ENCODE results near the gene PALD1.
"Not testable (repeated sequence)": the region's sequence is repeated elsewhere in the genome, so short reads cannot be mapped to it uniquely, and the experiment has no call there.

The PALD1 gene

DNA sequence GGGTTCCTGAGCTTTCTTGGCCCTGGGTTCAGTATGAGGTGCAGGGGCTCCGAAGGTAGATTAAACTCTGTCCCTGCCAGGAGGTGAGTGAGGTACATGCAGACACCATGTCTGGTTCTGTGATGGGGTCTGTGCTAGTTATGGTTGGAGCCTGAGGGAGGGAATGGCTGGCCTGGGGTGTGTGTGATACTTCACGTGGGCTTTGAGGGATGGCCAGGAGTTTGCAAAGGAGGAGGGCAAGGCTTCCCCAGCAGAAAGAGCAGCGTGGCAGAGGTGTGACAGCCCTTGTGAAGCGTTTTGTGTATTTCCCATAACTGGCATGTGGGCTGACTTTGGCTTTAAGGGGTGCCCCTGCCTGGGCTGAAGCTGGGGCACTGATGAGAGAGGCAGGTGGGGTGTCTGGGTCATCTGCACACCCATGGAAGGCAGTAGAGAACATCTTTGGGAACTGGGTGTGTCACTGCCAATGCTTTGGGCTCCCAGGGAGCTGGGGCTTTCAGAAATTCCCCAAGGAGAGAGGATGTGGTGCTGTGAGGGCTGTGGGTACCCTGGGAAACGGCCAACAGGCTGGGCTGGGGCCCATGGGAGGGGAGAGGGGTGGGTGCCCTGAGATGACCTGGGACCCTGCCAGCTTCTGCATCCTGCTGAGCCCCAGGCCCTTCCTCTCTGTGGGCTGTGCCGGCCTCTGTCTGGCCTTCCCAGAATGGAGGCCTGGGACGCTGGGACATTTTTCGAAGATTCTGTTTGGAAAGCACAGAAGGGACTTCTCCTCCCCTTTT lies 4.6 kb downstream of the PALD1 start:
- no peak for DNase-seq

DNA sequence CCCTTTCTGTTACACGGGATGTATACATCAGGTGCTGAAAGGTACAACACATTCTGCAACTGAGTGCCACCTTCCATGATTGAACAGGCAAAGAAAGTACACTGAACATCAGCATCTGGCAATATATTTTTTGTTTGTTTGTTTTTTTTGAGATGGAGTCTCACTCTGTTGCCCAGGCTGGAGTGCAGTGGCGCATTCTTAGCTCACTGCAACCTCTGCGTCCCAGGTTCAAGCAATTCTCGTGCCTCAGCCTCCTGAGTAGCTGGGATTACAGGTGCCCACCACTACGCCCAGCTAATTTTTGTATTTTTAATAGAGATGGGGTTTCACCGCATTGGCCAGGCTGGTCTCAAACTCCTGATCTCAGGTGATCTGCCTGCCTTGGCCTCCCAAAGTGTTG lies 5.3 kb downstream of the PALD1 start:
- not testable (repeated sequence) for DNase-seq

DNA sequence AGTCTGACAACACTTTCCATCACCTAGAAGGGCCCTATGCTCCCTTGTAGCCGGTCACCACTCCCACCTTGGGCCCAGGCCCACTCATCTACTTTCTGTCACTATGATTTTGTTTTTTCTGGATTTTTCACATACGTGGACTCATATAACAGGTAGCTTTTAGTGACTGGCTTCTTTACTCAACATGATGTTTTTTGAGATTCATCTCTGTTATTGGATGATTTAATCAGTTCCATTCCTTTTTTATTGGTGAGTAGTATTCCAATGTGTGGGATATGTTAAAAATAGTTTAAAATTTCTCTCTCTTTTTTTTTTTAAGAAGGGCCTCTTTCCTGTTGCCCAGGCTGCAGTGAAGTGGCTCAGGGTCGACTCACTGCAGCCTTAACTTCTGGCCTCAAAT lies 9.3 kb downstream of the PALD1 start:
- no peak for DNase-seq

DNA sequence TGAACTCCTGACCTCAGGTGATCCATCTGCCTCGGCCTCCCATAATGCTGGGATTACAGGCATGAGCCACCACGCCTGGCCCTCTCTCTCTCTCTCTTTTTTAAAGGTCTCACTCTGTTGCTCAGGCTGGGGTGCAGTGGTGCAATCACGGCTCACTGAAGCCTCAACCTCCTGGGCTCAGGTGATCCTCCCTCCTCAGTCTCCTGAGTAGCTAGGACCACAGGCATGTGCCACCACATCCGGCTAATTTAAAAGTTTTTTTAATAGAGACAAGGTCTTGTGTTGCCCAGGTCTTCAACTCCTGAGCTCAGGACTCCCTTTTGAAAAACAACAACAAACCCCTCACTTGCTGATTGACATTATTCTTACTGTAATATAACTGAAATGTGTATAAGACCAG lies 11.6 kb downstream of the PALD1 start:
- no peak for DNase-seq

DNA sequence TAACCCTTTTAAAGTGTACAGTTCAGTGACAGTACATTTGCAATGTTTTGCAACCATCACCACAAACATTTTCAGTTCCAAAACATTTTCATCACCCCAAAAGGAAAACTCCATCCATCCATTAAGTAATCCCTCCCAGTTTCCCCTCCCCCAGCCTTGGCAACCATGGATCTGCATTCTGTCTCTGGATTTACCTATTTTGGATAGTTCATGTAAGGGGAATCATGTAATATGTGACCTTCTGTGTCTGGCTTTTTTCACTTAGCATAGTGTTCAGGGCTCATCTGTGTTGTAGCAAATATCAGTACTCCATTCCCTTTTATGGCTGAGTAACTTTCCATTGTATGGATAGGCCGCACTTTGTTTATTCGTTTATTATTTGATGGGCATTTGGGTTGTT lies 13.0 kb downstream of the PALD1 start:
- no peak for DNase-seq

DNA sequence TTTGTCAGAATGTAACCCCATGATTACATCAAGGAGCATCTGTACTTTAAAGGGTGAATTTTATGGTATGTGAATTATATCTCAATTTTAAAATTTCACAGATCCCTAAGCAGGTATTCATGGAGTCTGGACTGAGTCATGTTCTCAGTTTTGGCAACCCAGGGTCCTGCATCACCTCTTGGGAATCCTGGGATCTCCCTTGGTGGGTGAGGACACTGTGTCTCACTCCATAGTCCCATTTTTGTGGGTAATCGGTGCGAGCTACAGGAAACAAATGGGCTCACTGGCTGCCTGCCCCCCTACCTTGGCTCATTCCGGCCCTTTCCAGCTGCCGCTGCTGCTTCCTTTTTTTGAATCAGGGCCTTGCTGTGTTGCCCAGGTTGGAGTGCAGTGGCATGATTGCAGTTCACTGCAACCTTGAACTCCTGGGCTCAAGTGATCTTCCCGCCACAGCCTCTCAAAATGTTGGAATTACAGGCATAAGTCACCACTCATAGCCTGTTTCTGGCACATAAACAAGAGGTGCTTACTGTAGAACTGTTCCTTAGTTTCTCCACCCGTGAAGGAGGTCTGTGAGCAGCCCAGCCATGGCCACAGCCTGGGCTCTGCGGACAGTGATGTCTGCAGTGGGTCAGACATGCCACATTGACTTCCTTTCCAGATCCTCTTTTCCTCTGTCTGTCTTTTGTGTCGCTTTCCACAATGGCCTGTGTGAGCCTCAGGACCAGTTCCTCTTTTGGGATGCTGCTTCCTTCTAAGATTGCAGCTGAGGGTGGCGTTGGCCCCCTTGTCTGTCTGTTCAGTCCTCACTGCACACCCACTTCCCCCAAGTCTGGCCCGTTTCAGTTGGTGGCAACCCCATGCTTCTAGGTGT lies 14.5 kb downstream of the PALD1 start:
- DNase-seq: no peak

DNA sequence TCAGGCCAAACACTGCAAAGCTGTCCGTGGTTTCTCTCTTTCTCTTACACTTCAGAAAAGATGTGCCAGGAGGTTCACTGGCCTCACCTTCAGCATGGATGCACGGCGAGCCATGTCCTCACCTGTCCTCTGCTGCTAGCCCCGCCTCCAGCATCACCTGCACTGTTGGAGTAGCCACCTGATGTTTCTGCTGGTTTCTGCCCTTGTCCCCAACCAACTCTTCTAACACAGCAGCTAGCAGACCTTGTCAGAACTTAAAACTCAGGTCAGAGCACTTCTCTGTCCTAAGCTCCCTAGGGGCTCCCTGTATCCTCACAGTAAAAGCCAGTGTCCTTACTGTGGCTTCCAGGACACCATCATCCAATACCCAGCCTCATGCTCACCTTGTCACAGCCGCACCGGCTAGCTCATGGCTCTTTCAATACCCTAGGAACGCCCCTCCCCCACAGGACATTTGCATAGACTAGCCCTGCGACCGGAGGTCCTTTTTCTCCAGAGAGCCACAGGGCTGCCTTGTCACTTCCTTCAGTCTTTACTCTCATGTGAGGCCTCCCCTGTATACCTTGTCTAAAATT lies 15.2 kb downstream of the PALD1 start:
- no peak for DNase-seq

DNA sequence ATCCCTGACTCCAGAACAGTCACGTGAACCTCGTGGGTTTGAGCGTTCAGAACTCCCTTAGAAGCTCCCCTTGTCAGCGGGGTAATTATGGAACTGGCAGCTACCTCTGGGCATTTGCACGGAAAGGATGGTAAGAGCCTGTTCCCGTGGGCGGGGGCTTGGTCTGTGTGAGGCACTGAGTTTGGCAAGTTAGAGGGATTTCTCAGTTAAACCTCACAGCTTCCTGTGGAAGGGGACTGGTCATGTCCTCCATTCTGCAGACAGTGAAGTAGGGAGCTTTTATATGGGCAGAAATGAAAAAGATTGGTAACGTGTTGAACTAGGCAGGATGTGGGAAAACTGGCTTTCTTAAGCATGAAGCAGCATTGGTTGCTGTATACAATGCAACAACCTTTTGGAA lies 16.0 kb downstream of the PALD1 start:
- DNase-seq: no peak

DNA sequence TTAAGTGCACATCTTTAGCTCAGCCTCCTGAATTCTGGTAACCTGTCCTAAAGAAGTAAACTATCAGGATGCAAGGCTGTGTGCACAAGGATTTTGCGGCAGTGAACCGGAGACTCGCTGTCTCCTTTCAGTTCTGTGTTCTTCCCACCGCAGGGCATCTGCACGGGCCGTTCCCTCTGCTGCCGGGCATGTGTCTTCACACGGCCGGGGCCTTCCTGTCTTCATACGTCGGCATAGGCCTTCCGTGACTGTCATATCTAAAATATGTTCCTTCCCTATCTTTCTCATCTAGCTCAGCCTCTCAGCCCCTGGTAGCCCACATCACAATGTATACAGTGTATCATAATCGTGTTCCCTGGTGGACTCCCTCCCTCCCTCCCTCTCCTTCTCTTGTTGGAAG lies 16.4 kb downstream of the PALD1 start:
- DNase-seq: no peak

DNA sequence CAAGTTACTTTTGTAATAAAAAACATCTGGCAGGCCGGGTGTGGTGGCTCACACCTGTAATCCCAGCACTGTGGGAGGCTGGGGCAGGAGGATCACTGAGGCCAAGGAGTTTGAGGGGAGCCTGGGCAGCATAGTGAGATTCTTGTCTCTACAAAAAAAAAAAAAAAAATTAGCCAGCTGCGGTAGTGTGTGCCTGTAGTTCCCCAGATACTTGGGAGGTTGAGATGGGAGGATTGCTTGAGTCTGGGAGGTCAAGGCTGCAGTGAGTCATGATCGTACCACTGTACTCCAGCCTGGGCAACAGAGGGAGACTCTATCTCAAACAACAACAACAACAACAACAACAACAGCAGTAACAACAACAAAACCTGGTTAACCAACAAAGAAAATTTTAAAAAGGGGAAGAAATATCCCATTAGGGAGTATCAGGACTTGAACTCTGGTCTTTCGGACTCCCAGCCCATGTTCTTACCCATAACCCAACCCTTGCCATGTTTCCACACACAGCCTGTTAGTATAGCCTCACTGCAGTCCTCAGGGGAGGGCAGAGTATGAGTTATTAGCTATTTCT lies 17.2 kb downstream of the PALD1 start:
- no peak for DNase-seq

DNA sequence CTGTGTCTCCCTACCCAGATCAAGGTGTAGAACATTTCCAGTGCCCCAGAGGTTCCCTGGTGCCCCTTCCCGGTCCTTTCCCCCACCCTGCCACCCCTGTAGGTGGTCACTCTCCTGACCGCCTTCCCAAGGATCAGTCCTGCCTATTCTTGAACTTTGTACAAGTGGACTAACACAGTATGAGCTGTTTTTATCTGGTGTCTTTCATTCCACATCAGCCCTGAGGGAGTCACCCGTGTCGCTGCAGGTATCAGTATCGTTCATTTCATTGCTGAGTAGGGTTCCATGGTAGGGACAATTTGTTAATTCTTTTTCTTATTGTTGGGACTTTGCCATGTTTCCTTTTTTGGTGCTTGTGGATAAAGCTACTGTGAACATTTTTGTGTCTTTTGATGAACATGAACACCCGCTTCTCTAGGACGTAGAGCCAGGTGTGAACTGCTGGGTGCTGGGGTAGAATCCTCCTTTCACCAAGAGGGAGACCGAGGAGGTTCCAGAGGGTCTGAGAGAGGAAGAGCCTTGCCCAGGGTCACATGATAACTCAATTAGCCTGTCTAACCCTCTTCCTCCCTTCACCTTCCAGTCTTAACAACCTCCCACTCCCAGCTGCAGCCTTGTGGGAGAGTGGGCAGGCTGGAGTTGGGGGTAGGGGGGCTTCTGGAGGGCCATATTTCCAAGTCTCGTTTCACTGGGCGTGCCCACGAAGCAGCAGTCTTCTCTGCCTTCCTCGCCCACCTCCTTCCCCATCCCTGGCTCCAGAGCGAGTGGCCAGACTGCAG lies 18.0 kb downstream of the PALD1 start:
- no peak for DNase-seq

DNA sequence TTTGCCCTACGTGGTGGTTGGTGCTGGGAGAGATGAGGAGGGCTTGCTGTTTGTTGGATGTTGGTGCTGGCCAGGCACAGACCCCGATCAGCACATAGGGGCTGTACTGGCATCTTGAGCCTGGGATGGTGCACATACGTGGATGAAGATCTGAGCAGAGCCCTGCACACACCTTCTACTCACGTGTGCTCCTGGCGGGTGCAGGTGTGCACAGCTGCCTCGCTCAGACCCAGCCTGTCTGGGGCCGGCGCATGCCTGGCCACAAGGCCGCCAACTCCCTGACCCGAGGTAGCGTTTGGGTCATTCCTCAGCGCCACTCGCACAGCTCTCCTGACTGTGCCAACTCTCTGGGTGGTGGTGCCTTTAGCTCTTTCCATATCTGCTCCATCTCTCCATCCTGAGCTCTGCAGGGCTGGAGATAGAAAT lies 18.6 kb downstream of the PALD1 start:
- DNase-seq: no peak

DNA sequence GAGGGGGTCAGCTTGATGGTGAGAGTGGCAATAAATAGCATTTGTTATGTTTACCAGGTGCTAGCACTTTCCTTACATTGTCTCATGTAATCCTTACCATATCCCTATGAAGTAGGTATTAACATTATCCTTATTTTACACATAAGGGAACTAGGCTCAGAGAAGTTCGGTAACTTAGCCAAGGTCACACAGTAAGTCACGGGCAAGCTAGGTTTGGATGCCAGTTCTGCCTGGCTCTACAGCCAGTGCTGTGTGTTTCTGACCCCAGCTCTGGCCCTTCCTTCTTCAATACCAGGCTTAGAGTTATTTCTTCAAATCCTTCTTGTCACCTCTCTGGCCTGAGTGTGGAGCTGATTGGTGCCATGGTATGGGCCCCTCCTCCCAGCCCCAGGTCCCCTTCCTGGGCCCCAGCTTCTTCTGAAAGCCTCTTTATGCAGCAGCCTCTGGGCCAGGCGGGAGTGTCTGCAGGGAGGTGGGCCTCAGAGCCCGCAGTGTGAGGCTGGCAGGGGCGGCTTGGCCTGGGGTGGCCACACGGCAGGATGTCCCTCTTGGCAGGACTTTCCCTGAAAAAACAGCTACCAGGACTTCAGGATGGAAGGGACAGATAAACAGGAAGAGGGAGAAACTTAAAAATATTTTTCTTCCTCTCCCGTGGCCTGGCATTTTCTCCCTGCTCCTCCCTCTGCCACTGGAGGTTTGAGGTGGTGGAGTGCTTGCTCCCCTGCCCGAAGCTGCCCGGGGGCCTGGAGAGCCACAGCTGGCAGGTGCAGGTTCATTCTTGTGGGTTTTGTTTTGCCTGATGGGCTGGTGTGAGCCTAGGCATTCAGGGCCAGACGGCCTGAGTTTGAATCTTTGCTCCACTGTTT lies 20.6 kb downstream of the PALD1 start:
- DNase-seq: no peak

DNA sequence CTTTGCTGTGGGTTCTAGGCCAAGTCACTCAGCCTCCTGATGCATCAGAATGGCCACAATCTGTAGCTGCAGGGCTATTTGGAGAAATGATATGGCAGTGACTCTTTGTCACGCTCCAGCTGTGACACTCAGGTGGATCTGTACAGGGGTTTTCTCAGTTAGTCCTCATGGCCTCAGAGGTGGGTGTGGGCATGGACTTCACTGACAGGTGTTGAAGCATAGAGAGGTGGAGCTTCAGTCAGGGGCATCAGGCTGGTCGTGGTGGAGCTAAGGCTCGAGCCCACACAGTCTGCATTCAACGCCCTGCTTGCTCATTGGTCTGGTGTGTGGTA lies 21.2 kb downstream of the PALD1 start:
- no peak for DNase-seq

DNA sequence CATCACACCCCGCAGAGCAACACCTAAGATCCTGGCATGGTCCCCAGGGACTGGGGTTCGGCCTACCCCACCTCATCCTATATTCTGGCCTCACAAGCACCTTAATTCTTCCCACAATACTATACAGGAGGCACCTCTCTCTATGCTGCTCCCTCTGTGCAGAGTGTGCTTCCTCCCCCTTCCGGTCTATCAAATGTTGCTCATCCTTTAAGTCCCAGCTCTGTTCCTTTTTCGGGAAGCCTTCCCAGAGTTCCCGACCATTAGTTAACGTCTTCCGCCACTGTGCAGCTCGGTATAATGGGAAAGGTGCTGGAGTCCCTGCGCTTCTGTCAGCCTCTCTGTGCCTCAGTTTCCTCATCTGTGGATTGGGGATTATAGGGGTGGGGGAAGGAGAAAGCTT lies 21.8 kb downstream of the PALD1 start:
- DNase-seq: no peak

DNA sequence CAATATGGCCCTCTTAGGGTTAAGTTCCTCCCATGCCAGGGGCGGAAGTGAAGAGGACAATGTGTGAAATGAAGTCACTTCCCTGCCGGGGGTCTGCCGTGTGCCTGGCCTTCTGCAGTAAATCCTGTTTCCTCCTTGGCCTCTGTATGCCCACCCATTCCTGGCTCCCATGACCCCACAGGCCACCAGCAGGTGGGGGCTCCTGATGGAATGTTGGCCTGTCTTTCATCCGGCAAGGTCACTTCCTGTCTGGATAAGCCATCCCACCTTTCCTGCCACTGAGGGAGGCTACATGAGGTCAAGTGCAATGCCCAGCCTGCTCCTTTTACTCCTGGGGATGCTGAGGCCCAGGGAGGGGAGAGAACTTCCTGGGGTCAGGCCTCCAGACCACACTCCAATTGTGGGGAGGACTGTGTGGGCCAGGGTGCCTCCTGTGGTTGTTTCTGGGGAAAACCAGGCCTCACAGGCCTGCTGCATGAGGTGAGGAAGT lies 22.3 kb downstream of the PALD1 start:
- DNase-seq: no peak

DNA sequence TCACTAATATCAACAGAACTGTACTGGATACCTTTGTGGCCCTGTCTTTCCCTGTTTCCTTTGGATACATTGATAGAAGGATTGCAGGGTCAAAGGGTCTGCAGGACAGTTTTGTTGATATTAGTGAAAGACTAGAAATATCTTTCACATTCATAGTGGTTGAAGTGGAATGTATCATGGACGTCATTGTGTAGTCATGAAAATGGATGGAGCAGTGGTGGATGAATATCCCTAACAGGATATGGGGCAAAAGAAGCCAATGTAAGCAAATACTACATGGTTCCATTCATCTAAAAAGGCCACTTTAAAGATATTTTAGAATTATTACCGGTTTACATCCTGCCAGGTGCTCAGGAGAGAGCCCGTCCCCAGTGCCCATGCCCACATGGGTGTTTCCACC lies 23.8 kb downstream of the PALD1 start:
- DNase-seq: no peak

DNA sequence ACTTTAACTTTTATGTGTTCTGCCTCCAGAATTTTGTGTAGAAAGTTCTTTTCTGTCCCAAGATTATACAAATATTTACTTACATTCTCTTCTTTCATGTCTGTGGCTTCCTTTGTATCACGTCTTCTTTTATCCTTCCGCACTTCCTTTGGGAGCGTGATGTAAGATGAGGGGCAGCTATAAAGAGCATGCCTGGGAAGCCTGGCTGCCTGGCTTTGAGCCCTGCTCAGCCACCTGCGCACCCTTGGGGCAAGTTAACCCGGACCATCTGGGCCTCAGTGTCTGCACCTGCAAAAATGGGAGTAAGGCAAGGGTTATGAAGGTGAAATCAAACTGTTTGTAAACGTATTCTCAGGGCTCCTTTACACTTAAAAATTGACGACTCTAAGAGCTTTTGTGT lies 25.2 kb downstream of the PALD1 start:
- DNase-seq: no peak

DNA sequence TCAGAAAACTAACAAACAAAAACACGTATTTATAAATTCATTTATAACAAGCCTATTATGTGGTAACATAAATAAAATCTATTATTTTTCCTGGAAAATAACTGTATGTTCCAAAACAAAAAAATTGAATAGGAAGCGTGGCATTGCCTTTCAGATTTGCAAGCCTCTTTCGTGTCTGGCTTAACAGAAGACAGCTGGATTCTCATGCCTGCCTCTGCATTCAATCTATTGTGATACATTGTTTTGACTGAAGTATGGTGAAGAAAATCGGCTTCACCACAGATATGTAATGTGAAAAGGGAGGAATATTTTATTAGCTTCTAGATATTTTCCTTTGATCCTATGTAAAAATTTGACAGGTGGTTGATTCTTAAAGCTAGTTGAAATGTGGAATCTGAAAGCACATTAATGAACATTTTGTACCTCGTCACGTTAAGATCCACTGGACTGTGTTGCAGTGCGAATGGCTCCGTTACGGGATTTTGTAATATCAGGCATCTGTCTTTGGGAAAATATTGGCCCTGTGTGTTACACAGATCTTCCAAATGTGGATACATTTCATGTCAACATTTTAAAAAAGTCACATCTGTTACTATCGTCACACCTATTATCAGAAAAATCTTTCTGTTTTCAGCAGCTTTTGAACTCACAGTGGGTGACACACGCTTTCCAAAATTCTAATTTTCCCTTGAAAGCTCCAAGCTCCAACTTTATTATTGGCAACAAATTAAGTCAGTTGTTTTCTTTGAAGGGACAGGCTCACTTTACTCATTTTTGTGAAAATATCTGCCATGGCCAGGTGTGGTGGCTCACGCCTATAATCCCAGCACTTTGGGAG lies 26.2 kb downstream of the PALD1 start:
- no peak for DNase-seq

DNA sequence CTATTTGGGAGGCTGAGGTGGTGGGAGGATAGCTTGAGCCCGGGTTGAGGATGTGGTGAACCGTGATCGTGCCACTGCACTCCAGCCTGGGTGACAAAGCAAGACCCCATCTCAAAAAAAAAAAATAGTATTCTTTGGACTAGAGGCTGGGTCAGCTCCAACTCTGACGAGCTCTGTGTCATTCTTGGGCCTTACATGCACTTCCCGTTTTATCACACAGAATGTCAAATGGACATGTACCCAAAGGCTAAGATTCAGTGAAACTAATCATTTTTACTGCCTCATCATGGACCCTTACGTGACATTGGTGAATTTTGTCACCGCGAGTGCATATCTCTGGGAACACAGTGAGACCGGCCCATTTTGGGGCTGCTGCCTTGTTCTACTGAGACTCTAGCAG lies 27.3 kb downstream of the PALD1 start:
- no peak for DNase-seq

DNA sequence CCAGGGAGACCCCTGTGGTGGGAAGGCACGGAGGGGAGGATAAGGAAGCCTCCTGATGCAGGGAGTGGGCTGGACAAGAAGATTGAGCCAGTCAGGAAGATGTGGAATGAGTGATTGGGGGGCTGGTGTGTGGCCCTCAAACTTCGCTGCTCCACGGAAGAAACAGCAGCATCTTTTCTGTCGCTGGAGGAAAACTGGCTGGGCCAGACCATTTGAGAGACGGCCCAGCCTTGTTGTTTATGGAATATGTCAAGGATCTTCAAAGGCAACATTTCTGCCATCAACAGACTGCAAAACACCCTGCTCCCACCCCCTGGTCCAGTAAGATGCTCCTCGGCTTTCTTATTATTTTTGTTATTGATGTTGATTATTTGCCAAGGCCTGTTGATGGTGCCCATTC lies 29.4 kb downstream of the PALD1 start:
- no peak for DNase-seq
